Liver (tissue), 9 donors: ENCODE results near the gene SHLD3. TPM values are rescaled to one million over a fixed set of nuclear protein-coding genes. Genes with fewer than 3 reads are reported as not detected.

ENCODE experiments used
- DNase-seq: peaks from one replicate; pipeline ENCODE4 v3.0.0-alpha.2; 2017; ENCODE audit warnings: low spot score
- H3K27ac ChIP-seq, 2 donors: one replicate each; pipeline ENCODE4 v1.7.0; 2013; ENCODE audit warnings: inconsistent platforms in 2 of 2, low read length in 2 of 2, control low read depth in 1 of 2, low read depth in 1 of 2, mild to moderate bottlenecking in 1 of 2
- H3K27me3 ChIP-seq, 4 donors: one replicate each; pipeline versions ENCODE4 v1.6.1 to v1.7.0; 2013; ENCODE audit warnings: low read length in 3 of 4, inconsistent platforms in 1 of 4, mild to moderate bottlenecking in 1 of 4, moderate library complexity in 1 of 4; ENCODE audit not compliant: control insufficient read depth in 4 of 4, insufficient read depth in 4 of 4
- H3K36me3 ChIP-seq, 4 donors: one replicate each; pipeline versions ENCODE4 v1.6.1 to v1.7.0; 2013; ENCODE audit warnings: low read length in 3 of 4, mild to moderate bottlenecking in 3 of 4, low read depth in 1 of 4, moderate library complexity in 1 of 4; ENCODE audit not compliant: control insufficient read depth in 4 of 4, insufficient read depth in 3 of 4
- H3K4me1 ChIP-seq, 4 donors: one replicate each; pipeline versions ENCODE4 v1.6.1 to v1.7.0; 2013; ENCODE audit warnings: low read length in 3 of 4, mild to moderate bottlenecking in 3 of 4, moderate library complexity in 1 of 4; ENCODE audit not compliant: control insufficient read depth in 4 of 4, insufficient read depth in 4 of 4
- H3K4me3 ChIP-seq, 3 donors: one replicate each; pipeline versions ENCODE4 v1.6.1 to v1.7.0; 2013; ENCODE audit warnings: low read length in 3 of 3, control low read depth in 1 of 3, low read depth in 1 of 3, mild to moderate bottlenecking in 1 of 3
- H3K9ac ChIP-seq, 2 donors: one replicate each; pipeline ENCODE4 v1.7.0; 2013; ENCODE audit warnings: low read length in 2 of 2, mild to moderate bottlenecking in 2 of 2, moderate library complexity in 2 of 2, control low read depth in 1 of 2, low read depth in 1 of 2
- H3K9me3 ChIP-seq, 4 donors: one replicate each; pipeline versions ENCODE4 v1.6.1 to v1.7.0; 2013; ENCODE audit warnings: low read length in 3 of 4; ENCODE audit not compliant: control insufficient read depth in 4 of 4
- ATF3 ChIP-seq: IDR thresholded peaks from 2 replicates; pipeline ENCODE4 v1.6.1; 2016; ENCODE audit warnings: antibody characterized with exemption
- EGR1 ChIP-seq, 2 donors: IDR thresholded peaks; 2 replicates each; pipeline ENCODE4 v1.6.1; 2016 to 2018; ENCODE audit warnings: antibody characterized with exemption in 2 of 2, low read depth in 2 of 2
- FOXA1 ChIP-seq: IDR thresholded peaks from 2 replicates; pipeline ENCODE4 v1.6.1; 2016; ENCODE audit warnings: antibody characterized with exemption
- FOXA2 ChIP-seq: IDR thresholded peaks from 2 replicates; pipeline ENCODE4 v1.6.1; 2016; ENCODE audit warnings: antibody characterized with exemption
- GABPA ChIP-seq, 2 donors: IDR thresholded peaks in 1 of 2; conservative IDR thresholded peaks in 1 of 2; 2 replicates each; pipeline ENCODE4 v1.6.1; 2016; ENCODE audit warnings: antibody characterized with exemption in 2 of 2, mild to moderate bottlenecking in 1 of 2, moderate library complexity in 1 of 2
- HNF4A ChIP-seq, 2 donors: conservative IDR thresholded peaks; 2 replicates each; pipeline ENCODE4 v1.6.1; 2016; ENCODE audit warnings: antibody characterized with exemption in 2 of 2, mild to moderate bottlenecking in 2 of 2
- HNF4G ChIP-seq: IDR thresholded peaks from 2 replicates; pipeline ENCODE4 v1.6.1; 2016; ENCODE audit warnings: antibody characterized with exemption
- JUND ChIP-seq, 2 donors: IDR thresholded peaks; 2 replicates each; pipeline ENCODE4 v1.6.1; 2016; ENCODE audit warnings: antibody characterized with exemption in 2 of 2
- NR2F2 ChIP-seq: IDR thresholded peaks from 2 replicates; pipeline ENCODE4 v1.6.1; 2016; ENCODE audit warnings: antibody characterized with exemption
- RAD21 ChIP-seq, 2 donors: IDR thresholded peaks; 2 replicates each; pipeline ENCODE4 v1.6.1; 2016; ENCODE audit warnings: antibody characterized with exemption in 2 of 2, mild to moderate bottlenecking in 2 of 2
- RXRA ChIP-seq, 2 donors: IDR thresholded peaks; 2 replicates each; pipeline ENCODE4 v1.6.1; 2017 to 2018; ENCODE audit warnings: antibody characterized with exemption in 2 of 2, mild to moderate bottlenecking in 1 of 2
- SP1 ChIP-seq: IDR thresholded peaks from 2 replicates; pipeline ENCODE4 v1.6.1; 2018; ENCODE audit warnings: antibody characterized with exemption, mild to moderate bottlenecking
- TAF1 ChIP-seq: conservative IDR thresholded peaks from 2 replicates; pipeline ENCODE4 v1.6.1; 2016; ENCODE audit warnings: antibody characterized with exemption, mild to moderate bottlenecking
- YY1 ChIP-seq: IDR thresholded peaks from 2 replicates; pipeline ENCODE4 v1.6.1; 2016; ENCODE audit warnings: antibody characterized with exemption, mild to moderate bottlenecking
- WGBS: extraction: QIAGEN DNeasy Blood & Tissue Kit; methylation state at CpG from one replicate; pipeline ENCODE4 v1.1.7; 2013; 5-methylcytosine and 5-hydroxymethylcytosine counted together
- polyA plus RNA-seq, 2 donors: library from polyadenylated mRNA; stranded (reverse) in 1 of 2; unstranded in 1 of 2; fragments of 200-250 nt in 1 of 2; fragments of >200 nt in 1 of 2; fragmentation: Nextera tagmentation in 1 of 2; extraction: Ambion mirVana in 1 of 2; gene quantifications; one replicate each; pipeline versions ENCODE4 v1.2.1 to v1.2.3, GENCODE V29; 2013 to 2015
- total RNA-seq, 2 donors: library from RNA; depleted of rRNA; stranded (reverse); fragments of >200 nt; gene quantifications; one replicate each; pipeline ENCODE4 v1.2.3, GENCODE V29; 2014
- TF ChIP-seq, protein P1 (sequence below): IDR thresholded peaks from 2 replicates; pipeline ENCODE4 v1.6.1; 2016; ENCODE audit warnings: antibody characterized with exemption, mild to moderate bottlenecking
- TF ChIP-seq, protein P2 (sequence below): fragments of 150-350 bp; IDR thresholded peaks from 2 replicates; pipeline ENCODE4 v1.5.1; 2017; ENCODE audit warnings: improper control_type of control experiment, low read depth, low read length; ENCODE audit not compliant: missing input control
- TF ChIP-seq, protein P3 (sequence below): IDR thresholded peaks from 2 replicates; pipeline ENCODE4 v1.6.1; 2016; ENCODE audit warnings: antibody characterized with exemption
- TF ChIP-seq, protein P4 (sequence below): IDR thresholded peaks from 2 replicates; pipeline ENCODE4 v1.6.1; 2016; ENCODE audit warnings: antibody characterized with exemption
- donor health status: healthy.
- donor health status: healthy.
- donor health status: healthy.
- donor health status: healthy.
- donor health status: healthy.

Gene SHLD3
- total and polyA plus RNA-seq, 4 donors: 1.0 to 2.5 (median 1.8) TPM

- 84% methylated on average over 2 of the region's 2 CpGs for WGBS
- Histone ChIP-seq H3K4me3 (no peak overlapping the region), H3K27ac (no peak overlapping the region), H3K9ac (no peak overlapping the region), H3K27me3 (no peaks in the 10 kb centered on the region), H3K9me3 (no peaks in the 10 kb centered on the region), H3K36me3 (peaks cover 0 to 7% (median 4%) of the 10 kb centered on the region in 4 donors), H3K4me1 (no peaks in the 10 kb centered on the region)
- TF ChIP-seq, protein P1, sequence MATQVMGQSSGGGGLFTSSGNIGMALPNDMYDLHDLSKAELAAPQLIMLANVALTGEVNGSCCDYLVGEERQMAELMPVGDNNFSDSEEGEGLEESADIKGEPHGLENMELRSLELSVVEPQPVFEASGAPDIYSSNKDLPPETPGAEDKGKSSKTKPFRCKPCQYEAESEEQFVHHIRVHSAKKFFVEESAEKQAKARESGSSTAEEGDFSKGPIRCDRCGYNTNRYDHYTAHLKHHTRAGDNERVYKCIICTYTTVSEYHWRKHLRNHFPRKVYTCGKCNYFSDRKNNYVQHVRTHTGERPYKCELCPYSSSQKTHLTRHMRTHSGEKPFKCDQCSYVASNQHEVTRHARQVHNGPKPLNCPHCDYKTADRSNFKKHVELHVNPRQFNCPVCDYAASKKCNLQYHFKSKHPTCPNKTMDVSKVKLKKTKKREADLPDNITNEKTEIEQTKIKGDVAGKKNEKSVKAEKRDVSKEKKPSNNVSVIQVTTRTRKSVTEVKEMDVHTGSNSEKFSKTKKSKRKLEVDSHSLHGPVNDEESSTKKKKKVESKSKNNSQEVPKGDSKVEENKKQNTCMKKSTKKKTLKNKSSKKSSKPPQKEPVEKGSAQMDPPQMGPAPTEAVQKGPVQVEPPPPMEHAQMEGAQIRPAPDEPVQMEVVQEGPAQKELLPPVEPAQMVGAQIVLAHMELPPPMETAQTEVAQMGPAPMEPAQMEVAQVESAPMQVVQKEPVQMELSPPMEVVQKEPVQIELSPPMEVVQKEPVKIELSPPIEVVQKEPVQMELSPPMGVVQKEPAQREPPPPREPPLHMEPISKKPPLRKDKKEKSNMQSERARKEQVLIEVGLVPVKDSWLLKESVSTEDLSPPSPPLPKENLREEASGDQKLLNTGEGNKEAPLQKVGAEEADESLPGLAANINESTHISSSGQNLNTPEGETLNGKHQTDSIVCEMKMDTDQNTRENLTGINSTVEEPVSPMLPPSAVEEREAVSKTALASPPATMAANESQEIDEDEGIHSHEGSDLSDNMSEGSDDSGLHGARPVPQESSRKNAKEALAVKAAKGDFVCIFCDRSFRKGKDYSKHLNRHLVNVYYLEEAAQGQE: no peak
- TF ChIP-seq GABPA (IDR thresholded peaks at IDR 0.05 in 1 of 2, conservative IDR thresholded peaks at IDR 0.05 in 1 of 2) (no peak), YY1 (no peak), FOXA2 (no peak), SP1 (no peak), TAF1 (no peak), HNF4G (no peak), RXRA (IDR thresholded peaks at IDR 0.05) (no peak), FOXA1 (no peak), NR2F2 (no peak), RAD21 (IDR thresholded peaks at IDR 0.05) (no peak), JUND (IDR thresholded peaks at IDR 0.05) (no peak), EGR1 (IDR thresholded peaks at IDR 0.05; ENCODE audit: low read depth in 2 of 2) (no peak), ATF3 (no peak), HNF4A (conservative IDR thresholded peaks at IDR 0.05) (no peak)
- TF ChIP-seq, protein P2, sequence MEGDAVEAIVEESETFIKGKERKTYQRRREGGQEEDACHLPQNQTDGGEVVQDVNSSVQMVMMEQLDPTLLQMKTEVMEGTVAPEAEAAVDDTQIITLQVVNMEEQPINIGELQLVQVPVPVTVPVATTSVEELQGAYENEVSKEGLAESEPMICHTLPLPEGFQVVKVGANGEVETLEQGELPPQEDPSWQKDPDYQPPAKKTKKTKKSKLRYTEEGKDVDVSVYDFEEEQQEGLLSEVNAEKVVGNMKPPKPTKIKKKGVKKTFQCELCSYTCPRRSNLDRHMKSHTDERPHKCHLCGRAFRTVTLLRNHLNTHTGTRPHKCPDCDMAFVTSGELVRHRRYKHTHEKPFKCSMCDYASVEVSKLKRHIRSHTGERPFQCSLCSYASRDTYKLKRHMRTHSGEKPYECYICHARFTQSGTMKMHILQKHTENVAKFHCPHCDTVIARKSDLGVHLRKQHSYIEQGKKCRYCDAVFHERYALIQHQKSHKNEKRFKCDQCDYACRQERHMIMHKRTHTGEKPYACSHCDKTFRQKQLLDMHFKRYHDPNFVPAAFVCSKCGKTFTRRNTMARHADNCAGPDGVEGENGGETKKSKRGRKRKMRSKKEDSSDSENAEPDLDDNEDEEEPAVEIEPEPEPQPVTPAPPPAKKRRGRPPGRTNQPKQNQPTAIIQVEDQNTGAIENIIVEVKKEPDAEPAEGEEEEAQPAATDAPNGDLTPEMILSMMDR: no peak
- TF ChIP-seq, protein P3, sequence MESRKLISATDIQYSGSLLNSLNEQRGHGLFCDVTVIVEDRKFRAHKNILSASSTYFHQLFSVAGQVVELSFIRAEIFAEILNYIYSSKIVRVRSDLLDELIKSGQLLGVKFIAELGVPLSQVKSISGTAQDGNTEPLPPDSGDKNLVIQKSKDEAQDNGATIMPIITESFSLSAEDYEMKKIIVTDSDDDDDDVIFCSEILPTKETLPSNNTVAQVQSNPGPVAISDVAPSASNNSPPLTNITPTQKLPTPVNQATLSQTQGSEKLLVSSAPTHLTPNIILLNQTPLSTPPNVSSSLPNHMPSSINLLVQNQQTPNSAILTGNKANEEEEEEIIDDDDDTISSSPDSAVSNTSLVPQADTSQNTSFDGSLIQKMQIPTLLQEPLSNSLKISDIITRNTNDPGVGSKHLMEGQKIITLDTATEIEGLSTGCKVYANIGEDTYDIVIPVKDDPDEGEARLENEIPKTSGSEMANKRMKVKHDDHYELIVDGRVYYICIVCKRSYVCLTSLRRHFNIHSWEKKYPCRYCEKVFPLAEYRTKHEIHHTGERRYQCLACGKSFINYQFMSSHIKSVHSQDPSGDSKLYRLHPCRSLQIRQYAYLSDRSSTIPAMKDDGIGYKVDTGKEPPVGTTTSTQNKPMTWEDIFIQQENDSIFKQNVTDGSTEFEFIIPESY: no peak
- TF ChIP-seq, protein P4, sequence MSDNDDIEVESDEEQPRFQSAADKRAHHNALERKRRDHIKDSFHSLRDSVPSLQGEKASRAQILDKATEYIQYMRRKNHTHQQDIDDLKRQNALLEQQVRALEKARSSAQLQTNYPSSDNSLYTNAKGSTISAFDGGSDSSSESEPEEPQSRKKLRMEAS: no peak
- no peak for DNase-seq
These were observed 29.9 kb downstream of the SHLD3 start for GRCh38 chr5:65654713-65655112.
